Hematopoietic multipotent progenitor cell treated with erythropoietin and hydrocortisone succinate and interleukin-3 and kit ligand, for 4 days (in vitro differentiated cells): Measurements from ENCODE around the gene ZNF605.
"Not testable (repeated sequence)": the region's sequence is repeated elsewhere in the genome, so short reads cannot be mapped to it uniquely, and the experiment has no call there.

ENCODE experiments used
- DNase-seq: peaks from one replicate; pipeline ENCODE4 v3.0.0-alpha.2; 2015

Gene ZNF605

GRCh38 chr12:132904718-132905328, 51.3 kb downstream of the ZNF605 start:
- DNase-seq, result peak; percentile 83

- DNase-seq, result no peak
Observed at GRCh38 chr12:132899033-132899432, 57.1 kb downstream of the ZNF605 start.

GRCh38 chr12:132888852-132889251, 67.3 kb downstream of the ZNF605 start:
- no peak for DNase-seq

GRCh38 chr12:132887513-132888351, 68.4 kb downstream of the ZNF605 start, which contains the start of gene CHFR:
TSS of gene CHFR (minus strand) at chr12:132887605. CDS start at chr12:132887328, 277 bp downstream.
- DNase-seq, result peak; percentile 99

- DNase-seq, result peak; percentile 38
Observed at GRCh38 chr12:132886529-132887477, 69.3 kb downstream of the ZNF605 start.

GRCh38 chr12:132881818-132882217, 74.3 kb downstream of the ZNF605 start:
- no peak for DNase-seq

- not testable (repeated sequence) for DNase-seq
Observed at GRCh38 chr12:132874620-132875019, 81.5 kb downstream of the ZNF605 start.

- no peak for DNase-seq
Observed at GRCh38 chr12:132874175-132874574, 81.9 kb downstream of the ZNF605 start.

- no peak for DNase-seq
Observed at GRCh38 chr12:132873724-132874123, 82.4 kb downstream of the ZNF605 start.

- no peak for DNase-seq
Observed at GRCh38 chr12:132872975-132873421, 83.1 kb downstream of the ZNF605 start.

GRCh38 chr12:132872073-132872855, 83.8 kb downstream of the ZNF605 start:
- no peak for DNase-seq

GRCh38 chr12:132869551-132869950, 86.6 kb downstream of the ZNF605 start:
- DNase-seq, result no peak
